Stimulated activated CD4-positive, alpha-beta T cell treated with anti-CD3 and anti-CD28 coated beads, TNF-alpha, amount 100 ng/mL, for 4 hours (primary cell): Measurements from ENCODE around the gene ADCY10.
"Not testable (repeated sequence)": the region's sequence is repeated elsewhere in the genome, so short reads cannot be mapped to it uniquely, and the experiment has no call there.

Source experiments
- DNase-seq, 3 experiments: peaks; one replicate each; pipeline ENCODE4 v3.0.0-alpha.2; 2020; ENCODE audit warnings: low read depth in 3 of 3

The ADCY10 gene

DNA sequence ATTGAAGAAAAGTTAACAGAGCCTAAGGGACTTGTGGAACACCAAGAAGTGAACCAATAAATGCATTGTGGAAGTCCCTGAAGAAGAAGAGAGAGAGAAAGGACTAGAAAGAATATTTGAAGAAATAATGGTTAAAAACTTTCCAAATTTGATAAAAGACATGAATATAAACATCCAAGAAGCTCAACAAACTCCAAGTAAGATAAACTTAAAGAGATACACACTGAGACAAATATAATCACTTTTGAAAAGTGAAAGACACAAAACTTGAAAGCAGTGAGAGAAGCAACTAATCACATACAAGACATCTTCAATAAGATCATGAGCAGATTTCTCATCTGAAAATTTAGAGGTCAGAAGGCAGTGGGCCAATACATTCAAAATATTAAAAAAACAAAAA is 101.0 kb downstream of the ADCY10 start:
- no peak for DNase-seq

DNA sequence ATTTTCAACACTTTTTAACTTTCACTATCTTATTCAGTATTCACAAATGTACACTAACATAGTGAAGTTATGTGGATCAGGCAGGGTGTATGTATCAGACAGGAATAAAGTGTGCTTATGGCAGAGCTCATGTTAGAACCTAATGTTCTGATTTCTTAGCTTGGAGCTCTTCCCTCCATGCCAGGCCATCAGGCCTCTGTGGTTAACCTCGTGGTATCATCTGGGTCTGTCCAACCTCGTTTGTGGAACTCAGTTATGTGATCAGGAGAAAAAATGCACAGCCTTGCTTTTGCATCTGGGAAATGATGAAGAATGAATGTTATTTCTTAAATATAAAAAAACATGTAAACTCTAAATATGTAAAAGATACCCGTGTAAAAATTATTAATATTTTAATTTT is 105.2 kb downstream of the ADCY10 start:
- DNase-seq = no peak

DNA sequence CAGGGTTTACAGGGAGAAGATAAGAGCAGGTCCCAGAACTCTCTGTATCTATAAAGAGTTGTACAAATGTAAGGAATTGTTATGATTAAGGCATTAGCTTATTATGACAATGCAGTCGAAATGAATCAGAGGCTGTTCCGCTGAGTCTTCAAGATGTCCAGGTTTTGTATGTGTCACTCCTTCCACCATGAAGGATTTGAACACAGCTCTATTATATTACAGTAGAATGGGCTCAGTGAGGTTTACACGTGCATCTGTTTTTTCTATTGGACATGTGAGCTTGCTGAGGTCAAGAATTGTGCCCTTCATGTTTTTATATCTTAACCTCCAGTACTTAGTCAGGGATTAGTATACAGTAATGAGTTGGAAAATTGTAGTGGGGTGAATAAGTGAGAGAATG is 105.8 kb downstream of the ADCY10 start:
- DNase-seq = no peak

DNA sequence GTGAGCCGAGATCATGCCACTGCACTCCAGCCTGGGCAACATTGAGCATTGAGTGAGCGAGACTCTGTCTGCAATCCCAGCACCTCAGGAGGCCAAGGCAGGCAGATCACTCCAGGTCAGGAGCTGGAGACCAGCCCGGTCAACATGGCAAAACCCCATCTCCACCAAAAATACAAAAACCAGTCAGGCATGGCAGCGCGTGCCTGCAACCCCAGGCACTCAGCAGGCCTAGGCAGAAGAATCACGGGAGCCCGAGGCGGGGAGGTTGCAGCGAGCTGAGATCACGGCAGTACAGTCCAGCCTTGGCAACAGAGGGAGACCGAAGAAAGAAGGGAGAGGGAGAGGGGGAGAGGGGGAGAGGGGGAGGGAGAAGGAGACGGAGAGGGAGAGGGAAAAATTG is 107.3 kb downstream of the ADCY10 start:
- not testable (repeated sequence) for DNase-seq

DNA sequence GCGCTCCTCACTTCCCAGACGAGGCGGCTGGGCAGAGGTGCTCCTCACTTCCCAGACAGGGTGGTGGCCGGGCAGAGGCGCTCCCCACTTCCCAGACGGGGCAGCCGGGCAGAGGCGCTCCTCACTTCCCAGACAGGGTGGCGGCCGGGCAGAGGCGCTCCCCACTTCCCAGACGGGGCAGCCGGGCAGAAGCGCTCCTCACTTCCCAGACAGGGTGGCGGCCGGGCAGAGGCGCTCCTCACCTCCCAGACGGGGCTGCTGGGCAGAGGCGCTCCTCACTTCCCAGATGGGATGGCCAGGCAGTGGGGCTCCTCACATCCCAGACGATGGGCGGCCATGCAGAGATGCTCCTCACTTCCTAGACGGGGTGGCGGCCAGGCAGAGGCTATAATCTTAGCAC is 107.7 kb downstream of the ADCY10 start:
- not testable (repeated sequence) for DNase-seq

DNA sequence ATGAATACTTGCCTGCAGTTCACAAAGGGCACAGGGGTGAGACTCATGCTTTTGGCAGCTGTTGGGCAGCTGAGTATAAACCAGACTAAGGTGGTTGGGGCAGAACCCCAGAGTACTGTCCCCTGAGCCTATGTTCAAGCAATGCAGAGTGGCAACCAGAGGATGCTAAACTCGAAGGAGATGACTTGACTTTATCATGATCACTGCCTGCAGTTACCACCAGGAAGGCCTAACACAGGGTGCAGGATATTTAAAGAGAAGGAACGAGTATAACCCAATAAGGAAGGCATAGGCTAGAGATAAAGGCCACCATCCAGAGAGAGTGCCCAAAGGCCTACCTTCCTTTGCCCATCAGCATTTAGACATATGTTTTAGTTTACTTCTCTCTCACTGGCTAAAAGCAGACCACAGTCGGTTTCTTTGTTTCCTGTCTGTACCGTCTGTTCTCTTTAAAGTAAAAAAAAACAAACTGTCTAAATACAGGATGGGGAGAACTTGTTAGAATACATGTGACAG is 108.8 kb downstream of the ADCY10 start:
- DNase-seq = no peak

DNA sequence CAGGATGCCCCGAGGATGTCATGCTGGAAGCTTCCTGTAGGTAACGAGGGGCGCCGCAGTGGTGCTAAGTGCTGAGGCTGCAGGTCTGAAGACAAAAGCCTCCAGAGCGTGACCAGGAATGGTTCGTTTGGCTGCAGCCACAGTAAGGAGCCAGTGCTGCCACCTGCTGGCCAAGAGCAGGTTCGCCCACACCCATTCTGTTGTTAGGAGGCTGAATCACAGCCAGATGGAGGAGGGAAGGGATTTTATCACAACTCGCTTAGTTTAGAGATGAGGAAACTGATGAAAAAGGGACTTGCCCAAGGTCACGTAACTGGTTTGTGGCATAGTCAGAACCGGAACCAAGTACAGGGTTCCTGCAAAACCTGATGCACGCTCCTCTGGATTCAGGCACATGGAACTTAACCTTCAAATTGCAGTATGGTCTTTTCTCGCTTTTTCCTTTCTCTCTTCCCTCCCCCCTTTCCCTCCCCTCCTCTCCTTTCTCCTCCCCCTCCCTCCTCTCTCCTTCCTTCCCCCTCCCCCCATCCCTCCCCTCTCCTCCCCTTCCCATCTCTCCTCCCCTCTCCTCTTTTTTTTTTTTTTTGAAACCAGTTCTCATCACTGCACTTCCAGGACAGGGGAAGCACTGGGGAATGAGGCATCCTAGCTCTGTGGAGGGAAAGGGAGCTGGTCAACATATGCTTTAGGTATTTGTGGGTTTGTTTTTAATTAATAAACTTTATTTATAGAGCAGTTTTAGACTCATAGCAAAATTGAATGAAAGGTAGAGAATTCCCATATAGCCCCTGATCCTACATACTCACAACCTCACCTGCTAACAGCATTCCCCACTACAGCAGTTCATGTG is 110.4 kb downstream of the ADCY10 start:
- peak; percentile 72 to 75 (median 73) for DNase-seq

DNA sequence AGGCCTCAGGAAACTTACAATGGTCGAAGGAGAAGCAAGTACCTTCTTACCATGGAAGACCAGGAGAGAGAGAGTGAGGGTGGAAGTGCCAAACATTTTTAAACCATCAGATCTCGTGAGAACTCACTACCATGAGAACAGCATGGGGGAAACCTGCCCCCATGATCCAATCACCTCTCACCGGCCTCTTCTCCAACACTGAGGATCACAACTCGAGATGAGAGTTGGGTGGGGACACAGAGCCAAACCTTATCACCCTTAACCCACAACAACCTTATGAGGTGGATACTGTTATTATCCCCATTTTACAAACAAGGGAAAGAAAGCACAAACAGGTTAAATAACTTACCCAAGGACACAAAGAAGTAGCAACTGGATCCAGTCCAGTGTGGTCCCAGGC is 111.7 kb downstream of the ADCY10 start:
- DNase-seq = no peak

DNA sequence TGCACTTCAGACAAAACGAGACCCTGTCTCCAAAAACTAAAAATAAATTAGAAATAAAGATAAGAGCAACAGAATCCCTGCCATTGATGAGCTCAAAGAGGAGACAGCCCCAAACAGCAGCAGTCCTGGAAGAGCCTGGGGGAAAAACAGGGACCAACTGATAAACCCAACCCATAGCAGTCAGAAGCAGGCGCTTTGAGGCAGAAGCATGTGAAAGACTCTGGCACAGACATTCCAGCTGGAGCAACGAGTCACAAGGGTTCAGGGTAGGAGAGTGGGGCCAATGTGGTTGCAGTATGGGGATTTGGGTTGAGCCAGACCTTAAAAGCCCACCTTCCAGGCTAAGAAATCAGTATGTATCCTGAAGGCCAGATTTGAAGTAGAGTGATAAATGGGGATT is 113.7 kb downstream of the ADCY10 start:
- no peak for DNase-seq

DNA sequence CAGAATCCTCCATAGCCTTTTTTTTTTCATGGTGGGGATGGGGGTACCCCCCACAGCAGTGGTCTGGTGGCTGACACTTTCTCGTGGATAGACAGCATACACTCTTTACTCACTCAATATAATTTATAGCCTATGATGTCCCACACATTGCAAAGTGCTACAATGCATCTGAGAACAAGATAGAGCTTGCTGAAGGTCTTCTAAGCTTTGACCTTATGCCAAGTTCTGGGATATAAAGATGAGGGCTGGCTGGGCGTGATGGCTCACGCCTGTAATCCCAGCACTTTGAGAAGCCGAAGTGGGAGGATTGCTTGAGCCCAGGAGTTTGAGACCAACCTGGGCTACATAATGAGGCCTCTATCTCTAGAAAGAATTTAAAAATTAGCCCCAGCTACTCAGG is 114.2 kb downstream of the ADCY10 start:
- DNase-seq = no peak

DNA sequence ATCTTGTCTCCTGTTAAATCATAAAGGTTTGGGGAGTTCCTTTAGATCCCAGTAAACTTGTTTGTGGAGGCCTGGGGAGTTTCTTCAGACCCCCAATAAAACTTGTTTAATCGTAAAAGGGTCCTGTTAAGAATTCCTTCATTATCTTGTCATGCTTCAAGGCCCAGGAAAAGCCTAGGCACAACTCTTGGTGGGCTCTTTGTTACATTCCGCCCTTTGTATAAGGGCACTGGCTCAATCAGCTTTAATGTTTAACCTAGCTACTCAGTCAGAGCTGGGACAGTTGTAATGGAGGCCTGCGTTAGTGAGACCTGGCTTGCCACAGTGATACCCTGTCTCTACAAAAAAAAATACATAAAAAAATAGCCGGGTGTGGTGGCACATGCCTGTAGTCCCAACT is 115.0 kb downstream of the ADCY10 start:
- no peak for DNase-seq

DNA sequence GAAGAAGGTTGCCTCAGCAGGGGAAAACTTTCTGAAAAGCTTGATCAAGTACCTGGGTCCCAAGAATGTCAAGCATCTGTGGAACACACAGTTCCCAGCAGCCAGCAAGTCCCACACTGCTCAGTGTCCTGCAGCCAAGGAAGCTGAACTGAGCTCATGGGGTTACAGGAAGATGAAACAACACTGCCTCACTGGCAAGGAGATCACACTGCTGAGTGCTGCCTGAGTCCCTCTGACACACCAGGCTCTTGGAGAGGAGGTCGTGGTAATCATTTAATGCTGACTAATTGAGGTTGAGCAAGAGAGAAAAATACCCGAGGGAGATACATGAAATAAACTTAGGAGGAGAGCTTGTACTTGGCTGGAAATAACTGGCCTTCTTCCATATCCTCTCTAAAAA is 116.9 kb downstream of the ADCY10 start:
- DNase-seq = no peak

DNA sequence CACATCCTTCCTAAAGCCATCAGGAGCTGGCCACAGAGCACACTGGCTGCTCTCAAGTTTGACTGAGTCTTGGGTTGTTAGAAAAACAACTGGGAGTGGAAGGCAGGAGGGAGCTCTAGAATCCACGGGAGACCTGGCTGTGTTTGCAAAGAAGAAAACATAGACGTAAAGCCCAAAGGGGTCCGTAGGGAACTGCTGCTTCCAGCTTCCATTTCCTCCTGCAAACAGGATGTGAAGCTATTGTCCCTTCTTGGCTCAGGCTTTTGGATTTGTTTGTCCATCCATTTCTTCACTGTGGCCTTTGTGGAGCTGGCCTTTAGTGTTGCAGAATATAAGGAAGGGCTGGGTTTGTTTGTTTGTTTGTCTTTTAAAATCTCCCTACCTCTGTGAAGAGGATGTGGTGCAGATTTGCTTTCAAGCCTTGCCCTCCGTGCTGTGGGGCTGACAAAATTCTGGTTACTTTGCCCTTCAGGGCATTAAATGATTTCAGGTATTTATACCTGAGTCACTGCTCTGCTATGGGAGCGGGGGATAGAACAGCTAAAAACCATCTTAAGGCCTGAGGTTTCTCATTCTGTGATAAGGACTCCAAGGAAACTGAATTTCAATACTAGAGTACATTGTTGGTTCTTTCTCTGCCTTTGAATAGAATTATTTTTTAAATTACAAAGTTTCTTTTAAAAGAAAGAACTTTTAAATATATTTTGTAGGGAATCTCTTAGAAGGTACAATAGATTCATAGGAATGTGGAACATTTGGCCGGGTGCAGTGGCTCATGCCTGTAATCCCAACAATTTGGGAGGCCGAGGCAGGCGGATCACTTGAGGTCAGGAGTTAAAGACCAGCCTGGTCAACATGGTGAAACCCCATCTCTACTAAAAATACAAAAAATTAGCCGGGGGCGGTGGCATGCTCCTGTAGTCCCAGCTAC is 117.9 kb downstream of the ADCY10 start:
- DNase-seq = no peak

DNA sequence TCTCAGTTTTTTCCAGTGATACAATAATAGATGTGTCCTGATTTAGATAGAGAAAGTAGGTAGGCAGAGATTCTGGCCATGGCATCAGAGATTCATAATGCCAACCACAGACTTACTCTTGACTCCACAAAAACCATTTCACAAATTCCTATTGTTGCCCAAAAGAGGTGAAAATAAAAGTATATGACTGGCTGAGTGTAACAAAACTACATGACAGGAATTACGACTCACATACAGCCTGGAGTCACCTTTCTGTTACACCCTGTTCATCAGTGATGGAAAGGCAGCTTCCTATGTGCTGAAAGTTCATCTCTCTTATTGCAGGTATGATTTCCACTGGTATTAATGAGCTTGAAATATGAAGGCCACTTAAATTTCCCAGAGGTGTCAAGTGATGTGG is 119.9 kb downstream of the ADCY10 start:
- DNase-seq = no peak

DNA sequence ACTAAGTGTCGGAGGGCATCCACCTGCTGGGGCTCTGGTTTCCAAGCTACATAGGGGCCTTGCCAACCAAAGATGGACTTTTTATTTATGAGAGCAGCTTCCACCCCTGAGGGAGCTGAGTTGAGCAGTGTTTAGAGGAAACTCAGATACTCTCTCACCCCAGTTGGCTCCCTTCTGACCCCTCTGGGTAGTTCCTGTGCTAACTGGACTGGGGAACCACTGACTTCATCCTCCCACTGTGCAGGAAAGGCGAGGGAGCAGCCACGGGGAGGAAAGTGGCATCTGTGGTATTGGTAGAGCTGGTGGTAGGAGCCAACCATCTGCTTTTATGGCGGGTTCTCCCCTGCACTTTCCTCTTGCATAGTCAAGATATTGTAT is 121.8 kb downstream of the ADCY10 start:
- DNase-seq = no peak

DNA sequence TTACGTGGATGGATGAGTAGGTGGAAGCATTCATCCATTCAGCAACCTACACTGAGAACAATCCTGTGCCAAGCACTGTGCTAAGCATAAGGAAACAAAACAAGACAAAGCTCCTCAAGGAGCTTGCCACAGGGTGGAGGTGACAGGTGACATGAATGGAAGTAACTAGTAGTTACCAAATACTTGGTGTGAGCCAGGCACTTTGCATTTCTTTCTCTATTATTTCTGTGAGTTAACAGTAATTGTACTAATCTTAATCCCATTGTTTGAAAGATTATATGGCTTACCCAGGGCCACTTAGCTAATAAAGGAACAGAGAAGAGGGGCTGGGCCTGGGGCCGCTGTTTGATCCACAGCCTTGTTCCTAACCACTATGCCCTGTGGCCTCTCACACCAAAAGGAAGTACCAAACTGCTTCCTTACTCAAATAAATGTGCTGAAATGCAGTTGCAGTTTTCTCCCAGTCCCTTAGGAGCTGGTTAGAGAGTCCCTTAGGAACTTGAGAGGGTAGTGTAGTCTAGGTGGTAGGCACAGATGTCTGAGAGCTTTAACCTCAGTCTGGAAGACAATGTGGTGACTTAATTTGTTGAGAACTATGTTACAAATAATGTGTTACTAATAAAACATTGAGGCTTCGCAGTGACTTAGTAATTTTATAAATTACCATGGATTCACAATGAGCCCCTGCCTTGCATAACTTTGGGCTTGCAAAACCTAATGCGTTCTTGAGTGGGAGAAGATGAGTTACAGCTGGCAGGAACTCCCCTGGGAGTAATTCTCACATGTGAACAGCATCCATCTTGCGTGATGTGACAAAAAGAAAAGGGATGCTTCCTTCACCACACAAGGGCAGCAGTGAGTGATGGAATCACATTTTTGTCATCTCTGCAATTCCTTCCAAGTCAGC is 122.4 kb downstream of the ADCY10 start:
- no peak for DNase-seq

DNA sequence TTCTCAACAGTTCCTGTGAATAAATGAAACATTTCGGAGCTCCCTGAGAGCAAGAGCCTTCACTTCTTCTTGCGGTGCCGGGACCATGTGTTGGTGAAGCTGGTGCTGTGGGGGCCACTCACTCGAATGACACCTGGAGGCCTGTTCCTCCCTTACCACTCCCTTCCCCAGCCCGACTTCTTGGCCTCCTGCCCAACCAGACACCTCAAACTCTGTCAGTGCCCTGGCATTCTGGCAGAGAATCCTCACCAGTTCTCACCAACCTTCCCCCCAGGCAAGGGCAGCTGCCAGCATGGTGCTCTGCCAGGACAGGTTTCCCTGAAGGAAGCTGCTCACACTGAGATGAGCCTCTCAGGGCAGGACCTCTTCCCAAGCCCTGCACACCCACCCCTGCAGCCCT is 123.8 kb downstream of the ADCY10 start:
- no peak for DNase-seq

DNA sequence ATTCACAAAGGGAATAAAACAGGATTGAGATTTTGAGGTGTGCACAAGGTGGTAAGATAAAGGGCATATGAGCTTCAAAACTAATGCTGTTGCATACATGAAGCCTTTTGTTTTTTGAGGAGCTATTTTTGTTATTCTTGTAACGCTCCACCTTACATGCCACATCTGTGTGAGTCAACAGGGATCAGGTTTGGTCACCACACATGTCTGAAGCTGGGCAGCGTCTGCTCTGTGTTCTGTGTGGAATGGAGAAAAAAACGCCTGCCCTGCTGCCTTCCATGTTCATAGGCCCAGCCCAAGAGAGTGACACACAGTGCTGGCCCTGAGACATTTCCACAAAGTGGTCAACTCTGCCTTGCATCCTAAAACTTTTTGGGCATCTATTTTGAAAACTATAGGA is 124.4 kb downstream of the ADCY10 start:
- no peak for DNase-seq

DNA sequence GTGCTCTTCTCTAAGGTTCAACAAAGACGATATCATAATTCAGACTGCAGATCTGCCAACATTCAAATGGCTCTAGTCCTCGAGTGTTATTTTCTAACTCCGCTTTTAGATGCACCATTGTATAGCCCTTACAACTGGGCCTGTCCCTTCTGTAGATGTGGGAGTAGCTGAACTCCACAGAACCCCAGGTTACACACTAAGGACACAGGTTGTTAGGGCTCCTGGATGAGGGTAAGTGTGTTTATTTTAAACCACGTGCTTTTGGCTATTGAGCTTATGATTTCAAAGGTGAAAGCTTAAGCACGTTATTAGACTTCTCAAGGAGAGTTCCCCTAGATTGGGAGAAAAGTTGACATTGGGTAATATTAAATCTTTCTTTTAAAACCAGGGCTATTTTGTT is 127.4 kb downstream of the ADCY10 start:
- no peak for DNase-seq

DNA sequence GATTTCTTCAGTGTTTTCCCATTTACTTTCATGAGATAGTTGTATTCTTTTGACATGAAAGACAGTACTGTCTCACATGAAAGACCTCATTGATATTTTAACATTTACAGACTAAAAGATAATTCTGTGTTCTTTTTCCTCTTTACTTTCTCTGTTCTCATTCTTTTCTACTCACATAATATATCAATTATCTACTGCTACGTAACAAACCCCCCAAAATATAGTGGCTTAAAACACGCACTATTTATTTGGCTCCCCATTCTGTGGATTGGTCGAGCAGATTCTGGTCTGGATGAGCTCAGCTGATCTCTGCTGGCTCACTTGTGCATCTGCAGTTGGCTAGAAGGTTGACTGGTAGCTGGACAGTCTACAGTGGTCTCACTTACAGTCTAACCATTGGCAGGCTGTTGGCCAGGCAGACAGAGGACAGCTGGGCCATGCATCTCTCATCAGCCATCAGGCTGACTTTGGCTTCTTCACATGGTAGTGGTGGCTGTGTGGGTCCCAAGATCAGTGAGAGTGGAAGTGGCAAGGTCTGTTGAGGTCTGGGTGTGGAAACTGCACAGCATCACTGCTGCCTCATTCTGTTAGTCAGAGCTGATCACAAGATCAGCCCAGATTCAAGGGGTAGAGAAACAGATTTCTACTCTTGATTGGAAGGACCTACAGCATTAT is 128.9 kb downstream of the ADCY10 start:
- no peak for DNase-seq

DNA sequence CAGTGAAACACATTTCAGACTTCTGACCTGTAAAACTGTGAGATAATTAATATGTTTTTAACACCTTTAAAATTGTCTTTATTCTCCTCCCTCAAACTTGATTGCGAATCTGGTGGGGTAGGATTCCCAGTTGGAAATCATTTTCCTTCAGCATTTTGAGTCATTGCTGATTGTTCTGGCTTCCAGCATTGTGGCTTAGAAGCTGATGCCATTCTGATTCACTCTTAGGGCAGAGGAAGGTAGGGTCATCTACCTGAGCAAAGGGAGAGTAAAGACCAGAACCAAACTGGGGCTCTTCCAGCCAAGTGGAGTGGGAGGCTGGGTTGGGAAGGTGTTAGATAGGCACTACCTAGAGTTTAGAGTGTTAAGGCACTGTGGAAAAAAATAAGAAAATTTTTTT is 131.0 kb downstream of the ADCY10 start:
- no peak for DNase-seq
